GM15510 (cell line): ENCODE results near the gene IZUMO1.

Experiments used
- POLR2A ChIP-seq: IDR thresholded peaks from 3 replicates; pipeline ENCODE4 v1.6.1; 2011; ENCODE audit warnings: borderline replicate concordance; ENCODE audit not compliant: insufficient read length; ENCODE audit errors: extremely low read depth

The IZUMO1 gene

DNA sequence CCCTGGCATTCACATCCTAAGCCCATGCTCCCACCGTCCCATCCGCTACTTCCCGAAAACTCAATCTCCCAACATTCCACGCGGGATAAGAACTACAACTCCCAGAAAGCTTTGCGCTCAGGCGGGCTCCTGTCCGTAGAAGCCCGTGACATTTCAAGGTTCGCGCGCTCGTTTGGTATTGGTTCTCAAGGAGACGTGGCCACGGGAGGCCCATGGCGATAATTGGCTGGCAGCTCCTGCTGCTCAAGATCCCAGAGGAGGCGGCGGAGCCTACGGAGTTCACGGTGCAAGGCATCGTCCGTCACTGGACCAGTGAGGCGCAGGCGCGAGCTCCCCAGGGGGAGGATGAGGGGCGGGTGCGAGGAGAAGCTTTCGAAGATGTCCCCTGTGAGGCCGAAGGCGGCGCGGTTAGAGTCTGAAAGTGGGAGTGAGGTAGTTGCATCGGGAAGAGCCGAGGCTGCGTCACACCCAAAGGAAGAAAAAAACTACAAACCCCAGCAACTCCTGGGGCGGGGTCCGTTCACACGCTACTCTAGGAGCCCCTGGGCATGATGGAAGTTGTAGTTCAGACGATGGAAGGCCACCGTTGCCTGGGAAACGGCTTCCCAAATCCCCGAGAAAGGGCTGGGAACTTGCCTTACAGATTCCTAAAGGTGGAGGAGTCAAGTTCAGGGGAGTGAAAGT is 26.0 kb downstream of the IZUMO1 start:
- TF ChIP-seq POLR2A = peak; percentile 44

DNA sequence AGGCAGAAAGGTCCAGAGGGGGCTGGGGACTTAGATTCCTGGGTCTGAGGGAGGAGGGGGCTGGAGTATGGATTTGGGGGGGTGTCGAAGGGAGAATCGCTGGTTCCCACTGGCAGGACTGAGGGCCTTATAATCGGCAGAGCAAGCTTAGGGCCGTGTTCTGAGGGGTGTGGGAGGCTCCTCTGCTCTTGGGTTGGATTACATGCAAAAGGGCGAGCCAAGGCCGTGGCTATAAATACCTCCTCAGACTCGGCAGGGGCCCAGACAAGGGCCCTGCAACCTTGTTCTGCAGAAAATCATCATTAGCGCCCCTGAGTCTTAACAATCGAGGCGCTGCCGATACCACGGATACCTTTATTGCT is 26.5 kb downstream of the IZUMO1 start:
- no peak for TF ChIP-seq POLR2A

DNA sequence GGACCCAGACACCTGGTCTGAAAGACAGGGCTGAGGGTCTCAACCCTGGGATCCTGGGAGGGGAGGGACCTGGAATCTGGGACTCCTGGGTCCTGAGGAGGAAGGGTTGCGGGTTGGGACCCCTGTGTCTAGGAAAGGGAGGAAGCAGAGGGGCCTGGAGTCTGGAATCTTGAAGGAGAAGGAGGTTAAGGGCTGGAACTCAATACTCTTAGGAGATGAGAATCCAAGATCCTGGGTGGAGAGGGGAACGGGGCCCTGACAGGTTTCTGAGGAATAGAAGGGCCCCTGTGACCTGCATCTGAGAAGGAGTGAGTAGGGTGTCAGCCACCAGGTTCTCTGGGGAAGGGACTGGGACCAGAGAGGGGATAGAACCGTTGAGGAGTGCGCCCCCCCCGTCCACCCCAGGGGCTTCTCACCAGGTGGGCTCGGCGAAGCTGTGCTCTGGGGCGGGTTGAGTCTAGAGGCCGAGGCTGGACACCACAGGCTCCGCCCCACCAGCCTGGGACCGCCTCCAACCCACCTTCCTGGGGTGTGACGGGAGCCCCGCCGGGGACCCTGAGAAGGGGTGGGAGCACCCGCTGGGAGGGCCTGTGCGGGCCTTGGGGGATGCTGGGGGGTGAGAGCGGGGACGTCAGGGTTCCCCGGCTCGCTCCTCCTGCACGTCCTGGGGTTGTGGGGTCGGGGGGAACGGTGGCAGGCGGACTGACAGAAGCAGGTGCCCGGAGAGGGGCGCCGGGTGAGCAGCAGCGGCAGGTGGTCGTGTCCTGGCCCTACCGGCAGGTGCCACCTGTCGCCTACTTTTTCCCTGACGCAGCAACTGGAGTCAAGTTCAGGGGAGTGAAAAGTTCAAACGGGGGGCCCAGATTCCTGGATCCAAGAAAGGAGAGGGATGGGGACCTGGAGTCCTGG is 27.2 kb downstream of the IZUMO1 start, which contains the start of gene MAMSTR:
MAMSTR (minus strand) TSS at position 463 of the 909 bp plus-strand sequence. CDS start 694 bp downstream, outside the sequence.
- TF ChIP-seq POLR2A = no peak

DNA sequence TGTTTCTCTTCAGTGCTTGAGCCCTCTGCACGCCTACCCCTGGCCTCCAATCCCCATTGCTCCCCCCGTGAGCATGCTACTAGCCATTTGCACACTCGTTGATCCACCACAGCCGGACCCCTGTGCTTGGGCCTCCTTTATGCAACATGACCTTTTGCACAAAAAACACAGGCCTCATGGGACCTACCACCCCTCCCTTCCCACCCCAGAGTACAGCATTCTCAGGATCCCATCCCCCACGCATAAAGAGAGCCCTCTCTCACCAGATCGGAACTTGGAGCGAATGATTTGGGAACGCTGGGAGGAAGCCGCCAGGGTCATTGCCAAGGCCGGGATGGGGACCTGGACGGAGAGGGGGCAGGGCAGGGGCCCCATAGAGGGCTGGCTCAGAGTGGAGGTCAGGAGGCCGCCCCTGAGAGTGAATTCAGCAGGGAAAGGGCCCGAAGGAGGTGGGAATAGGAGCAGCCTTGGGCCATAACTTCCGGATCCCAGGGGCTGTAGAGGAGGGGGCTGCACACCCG is 27.9 kb downstream of the IZUMO1 start:
- no peak for TF ChIP-seq POLR2A

DNA sequence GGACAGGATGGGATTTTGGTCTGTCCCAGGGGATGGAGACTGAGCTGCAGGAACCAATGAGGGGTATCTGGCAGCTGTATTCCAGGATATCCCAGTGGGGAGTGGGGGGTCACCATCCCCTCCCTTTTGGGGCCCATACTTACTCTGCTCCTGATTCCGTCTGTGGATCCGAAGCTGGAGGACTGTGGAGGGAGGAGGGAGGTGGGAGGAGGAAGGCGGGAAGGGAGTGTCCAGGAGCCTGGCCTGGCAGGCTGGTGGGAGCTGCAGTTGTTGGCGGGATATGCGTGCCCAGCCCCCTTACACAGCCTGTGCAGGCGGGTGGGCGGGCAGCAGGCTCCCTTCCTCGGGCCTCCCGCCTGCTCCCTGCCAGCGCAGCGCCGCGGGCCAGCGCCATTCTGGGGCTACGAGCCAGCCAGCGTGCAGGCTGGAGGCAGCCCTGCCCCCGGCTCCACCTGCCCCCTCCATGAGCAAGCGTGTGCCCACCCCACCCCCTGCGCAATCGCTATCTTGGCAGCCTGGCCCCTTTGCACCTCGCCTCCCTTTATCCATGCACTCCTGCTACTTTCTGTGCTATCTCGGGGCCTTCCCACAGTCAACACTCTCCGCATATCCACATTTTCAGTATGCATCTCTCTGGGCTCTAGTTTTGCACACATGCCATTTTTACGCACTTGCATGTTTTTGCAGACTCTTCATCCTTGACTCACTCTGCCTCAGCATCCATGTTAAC is 30.0 kb downstream of the IZUMO1 start:
- TF ChIP-seq POLR2A = no peak

DNA sequence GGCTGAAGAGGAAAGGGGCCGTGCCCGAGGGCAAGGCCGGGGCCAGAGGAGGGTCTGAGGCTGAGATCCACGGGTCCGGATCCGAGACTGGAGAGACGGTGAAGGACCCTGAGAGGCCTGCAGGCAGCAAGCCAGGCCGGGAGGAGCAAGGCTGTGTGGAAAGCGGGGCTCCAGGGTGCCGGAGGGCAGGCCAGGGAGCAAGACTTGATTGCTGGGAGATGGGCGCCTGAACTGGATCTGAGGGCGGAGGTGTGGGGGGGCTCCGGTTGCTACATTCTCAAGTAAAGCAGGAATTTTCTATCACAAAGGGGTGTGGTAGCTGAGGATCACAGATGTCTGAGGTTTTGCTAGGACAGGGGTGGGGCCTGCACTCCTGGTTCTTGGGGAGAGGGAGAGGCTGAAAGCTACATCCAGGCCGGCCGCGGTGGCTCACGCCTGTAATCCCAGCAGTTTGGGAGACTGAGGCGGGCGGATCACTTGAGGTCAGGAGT is 31.0 kb downstream of the IZUMO1 start:
- no peak for TF ChIP-seq POLR2A

DNA sequence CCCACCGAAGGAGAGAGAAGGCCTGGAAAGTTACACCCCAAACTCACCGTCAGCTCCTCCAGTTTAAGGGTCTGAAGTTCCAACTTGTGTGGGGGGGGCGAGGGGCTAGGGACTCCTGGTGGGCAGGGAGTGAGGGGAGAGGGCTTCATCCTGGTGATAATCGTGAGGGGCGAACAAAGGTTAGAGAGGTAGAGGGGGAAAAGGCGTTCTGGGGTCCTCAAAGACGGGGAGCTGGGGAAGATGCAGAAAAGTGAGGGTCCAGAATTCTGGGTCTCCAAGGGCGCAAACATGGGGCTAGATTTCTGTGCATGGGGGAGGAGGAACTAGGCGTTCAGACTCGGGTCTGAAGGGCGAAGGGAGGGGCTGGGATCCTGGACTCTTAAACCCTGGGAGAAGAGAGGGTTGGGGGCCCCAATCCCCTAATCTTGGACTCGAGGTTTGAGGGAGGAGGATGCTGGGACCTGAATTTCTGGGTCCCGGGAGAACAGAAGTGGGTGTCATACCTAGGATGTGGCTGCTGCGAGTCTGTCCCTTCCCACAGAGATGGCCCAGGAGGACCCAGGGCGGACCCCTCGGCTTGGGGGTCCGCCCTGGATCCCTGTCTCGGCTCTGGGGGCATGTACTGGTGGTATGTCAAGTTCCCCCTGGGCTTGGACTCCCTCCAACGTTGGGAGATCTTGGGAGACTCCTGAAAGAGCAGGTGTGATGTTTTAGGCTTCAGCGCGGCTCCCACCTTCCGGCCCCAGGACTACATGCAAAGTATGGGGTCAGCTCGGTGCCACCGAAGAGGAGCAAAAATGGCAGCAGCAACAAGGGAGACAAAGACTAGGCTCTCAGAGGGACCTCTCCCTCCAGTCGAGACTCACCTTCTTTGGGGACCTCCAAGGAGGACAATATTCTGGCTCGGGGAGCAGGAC is 31.7 kb downstream of the IZUMO1 start:
- TF ChIP-seq POLR2A = no peak

DNA sequence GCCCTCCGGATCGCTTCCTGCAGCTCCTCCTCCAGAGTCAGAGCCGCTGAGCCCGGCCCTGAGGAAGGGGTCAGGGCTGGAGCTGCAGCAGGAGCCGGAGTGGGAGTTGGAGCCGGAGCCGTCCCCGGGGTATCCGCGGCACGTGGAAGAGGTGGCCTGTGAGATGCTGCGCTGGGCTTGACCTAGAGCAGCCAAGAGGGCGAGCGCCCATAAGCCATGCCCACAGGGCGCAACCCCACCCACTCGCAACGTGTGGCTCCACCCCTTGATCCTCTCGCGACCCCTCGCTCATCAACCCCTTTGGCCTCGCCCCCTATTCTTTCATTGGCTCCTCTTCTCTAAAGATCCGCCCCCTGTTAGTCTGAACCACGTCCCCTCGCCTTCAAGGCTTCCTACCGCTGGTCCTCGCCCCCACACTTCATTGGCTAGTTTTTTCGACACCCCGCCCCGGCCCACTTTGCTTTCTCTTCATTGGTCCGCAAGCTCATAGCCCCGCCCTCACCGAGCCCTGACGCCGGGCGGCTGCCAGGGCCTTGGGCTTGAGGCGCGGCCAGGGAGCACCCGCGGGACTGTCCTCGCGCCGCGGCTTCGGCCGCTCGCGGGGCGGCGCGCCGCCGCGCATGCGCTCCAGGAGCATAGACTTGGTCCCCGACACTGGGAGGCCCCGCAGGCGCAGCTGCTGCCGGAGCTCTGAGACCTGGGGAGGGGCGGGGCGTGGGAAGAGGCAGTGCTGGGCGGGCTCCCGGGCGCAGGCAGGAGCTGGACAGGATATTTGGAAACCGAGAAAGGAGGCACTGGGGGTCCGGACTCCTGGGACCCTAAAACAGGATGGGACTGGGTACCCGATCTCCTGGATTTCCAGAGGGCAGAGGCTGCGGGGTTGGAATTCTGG is 32.6 kb downstream of the IZUMO1 start:
- peak; percentile 62 for TF ChIP-seq POLR2A

DNA sequence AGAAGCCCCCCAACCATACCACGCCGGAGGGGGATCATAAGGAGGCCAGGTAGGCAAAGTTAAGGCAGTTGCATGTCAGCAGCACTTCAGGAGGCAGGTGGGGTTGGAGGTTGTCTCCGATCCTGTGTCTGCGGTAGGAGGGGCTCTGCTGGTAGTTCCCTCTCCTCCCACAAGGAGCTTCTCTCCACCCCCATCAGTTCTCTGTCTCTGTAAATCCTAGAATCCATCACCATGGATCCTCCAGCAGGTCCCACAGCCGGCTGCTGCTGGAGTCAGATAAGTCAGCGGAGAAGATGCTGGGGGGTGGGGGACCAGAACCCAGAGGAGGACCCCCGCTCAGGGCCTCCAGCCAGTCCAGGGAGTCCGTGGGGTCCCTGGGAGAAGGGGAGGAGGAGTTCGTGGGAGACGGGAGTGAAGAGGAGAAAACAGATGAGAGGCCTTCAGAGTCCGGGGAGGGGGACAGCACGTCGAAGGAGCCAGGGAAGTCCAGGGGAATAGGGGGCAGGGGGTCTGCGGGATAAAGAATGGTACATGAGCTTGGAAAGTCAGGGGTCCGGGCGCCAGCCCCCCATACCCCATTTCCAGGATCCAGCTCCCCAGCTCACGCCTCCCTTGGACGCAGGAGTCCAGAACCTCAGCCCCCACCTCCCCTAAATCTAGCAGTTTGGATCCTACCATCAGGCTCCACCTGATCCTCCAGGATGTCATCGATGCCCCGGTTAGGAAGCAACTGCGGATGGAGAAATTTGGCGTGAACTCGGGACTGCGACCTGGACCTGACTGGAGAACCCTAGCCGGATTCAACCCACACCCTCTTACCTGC is 33.5 kb downstream of the IZUMO1 start:
- no peak for TF ChIP-seq POLR2A

DNA sequence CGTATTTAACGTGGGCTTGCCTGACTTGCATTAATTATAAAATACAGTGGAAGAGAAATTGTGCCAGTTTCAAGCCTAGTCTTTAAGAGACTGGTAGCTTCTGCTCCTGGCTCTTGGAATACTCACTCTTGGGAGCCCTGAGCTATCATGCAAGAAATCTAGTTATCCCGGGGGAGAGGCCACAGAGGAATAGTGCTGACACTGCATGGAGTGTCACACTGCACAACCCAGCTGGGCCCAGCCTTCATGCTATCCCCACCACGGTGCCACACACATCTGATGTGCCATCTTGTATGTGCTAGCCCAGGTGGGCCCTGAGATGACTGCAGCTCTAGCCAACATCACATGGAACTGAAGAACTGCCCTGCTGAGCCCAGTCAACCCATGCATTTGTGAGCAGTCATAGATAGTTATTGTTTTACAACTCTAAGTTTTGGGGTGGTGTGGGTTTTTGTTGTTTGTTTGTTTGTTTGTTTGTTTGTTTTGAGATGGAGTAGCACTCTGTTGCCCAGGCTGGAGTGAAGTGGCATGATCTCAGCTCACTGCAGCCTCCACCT is 35.5 kb downstream of the IZUMO1 start:
- no peak for TF ChIP-seq POLR2A

DNA sequence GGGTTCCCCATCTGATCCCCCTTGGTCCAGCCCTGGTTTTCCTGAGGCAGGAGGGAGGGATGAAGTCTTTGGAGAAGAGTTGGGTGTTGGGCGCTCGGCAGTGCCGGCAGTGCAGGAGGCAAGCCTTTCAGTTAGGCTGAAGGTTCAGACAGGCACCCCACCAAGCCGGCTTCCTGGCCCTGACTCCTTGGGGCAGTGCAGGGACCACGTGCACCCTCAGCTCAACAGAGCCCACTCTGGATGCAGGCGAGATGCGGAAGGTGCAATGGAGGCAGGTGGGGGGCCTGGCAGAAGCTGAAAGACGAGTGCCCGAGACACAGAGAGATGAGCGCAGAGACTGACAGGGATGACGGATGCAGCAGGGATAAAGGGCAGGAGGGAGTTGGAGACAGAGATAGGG is 38.2 kb downstream of the IZUMO1 start:
- TF ChIP-seq POLR2A = no peak

DNA sequence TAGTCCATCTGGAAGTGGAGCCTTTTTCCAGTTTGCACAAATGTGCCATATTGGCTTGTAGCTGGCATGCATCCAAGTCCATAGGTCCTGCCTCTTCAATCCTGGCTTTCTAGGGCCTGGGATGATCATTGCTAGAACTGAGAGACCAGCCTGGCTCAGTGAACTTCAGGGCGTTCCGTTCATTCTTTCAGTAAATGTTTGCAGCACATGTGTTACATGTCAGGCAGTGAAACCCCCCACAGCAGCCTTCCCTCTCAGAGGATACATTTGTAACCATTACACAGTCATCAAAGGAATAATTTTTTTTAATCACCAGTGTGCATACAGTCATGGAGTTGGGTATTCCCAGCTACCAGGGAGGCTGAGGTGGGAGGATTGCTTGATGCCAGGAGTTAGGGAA is 41.3 kb downstream of the IZUMO1 start:
- TF ChIP-seq POLR2A = no peak
